IMR-90 (cell line): ENCODE measurements around the gene CACNA2D3. TPM values are rescaled to one million over a fixed set of nuclear protein-coding genes. Genes with fewer than 3 reads are reported as not detected.

Experiments
- ATAC-seq: fragments of 200-7000 bp; cut with Tn5 transposase; 2 replicates; pipeline ENCODE4 v1.9.1; 2020; ENCODE audit warnings: low read depth, mild to moderate bottlenecking, moderate library complexity
- BruUV-seq: library from RNA; stranded (reverse); fragments of 400-500 nt; replicated peaks from 2 replicates; lab custom pipeline; 2021; lab: Mats Ljungman, UMichigan
- CTCF ChIA-PET: fragments of 300-600 bp; formaldehyde crosslinking; extraction: SDS; loops from one replicate; lab custom pipeline; 2021; ENCODE audit warnings: antibody characterized with exemption; lab: Yijun Ruan, JAX
- POLR2A ChIA-PET: fragments of 300-600 bp; sonication (Branson Sonifier 250); formaldehyde crosslinking; loops from one replicate; lab custom pipeline; 2022; ENCODE audit warnings: antibody characterized with exemption; ENCODE audit not compliant: unreplicated experiment; lab: Charles Lee
- DNase-seq: peaks from one replicate; pipeline ENCODE4 v3.0.0; 2013
- H2AFZ ChIP-seq: replicated peaks from 2 replicates; pipeline ENCODE3; 2013; ENCODE audit warnings: low read length, mild to moderate bottlenecking; ENCODE audit not compliant: poor library complexity
- H2AK5ac ChIP-seq: 2 replicates; pipeline ENCODE4 v1.6.1; 2013; ENCODE audit warnings: low read depth, low read length, inconsistent platforms
- H2AK9ac ChIP-seq: replicated peaks from 2 replicates; pipeline ENCODE3; 2013; ENCODE audit warnings: mild to moderate bottlenecking, low read depth, low read length, moderate library complexity; ENCODE audit not compliant: poor library complexity
- H2BK120ac ChIP-seq: 2 replicates; pipeline ENCODE4 v1.6.1; 2013; ENCODE audit warnings: low read depth, low read length, inconsistent platforms
- H2BK15ac ChIP-seq: 3 replicates; pipeline ENCODE4 v1.6.1; 2013; ENCODE audit warnings: low read depth, low read length, inconsistent platforms
- H2BK20ac ChIP-seq: 2 replicates; pipeline ENCODE4 v1.6.1; 2013; ENCODE audit warnings: low read depth, mild to moderate bottlenecking, inconsistent platforms, low read length, moderate library complexity
- H2BK5ac ChIP-seq: 2 replicates; pipeline ENCODE4 v1.6.1; 2013; ENCODE audit warnings: mild to moderate bottlenecking, low read depth, low read length, inconsistent platforms; ENCODE audit not compliant: poor library complexity, severe bottlenecking
- H3K14ac ChIP-seq: replicated peaks from 2 replicates; pipeline ENCODE4 v1.6.1; 2013; ENCODE audit warnings: low read depth, low read length, inconsistent platforms
- H3K18ac ChIP-seq: 2 replicates; pipeline ENCODE4 v1.6.1; 2013; ENCODE audit warnings: low read depth, low read length, control low read depth
- H3K23ac ChIP-seq: 2 replicates; pipeline ENCODE4 v1.6.1; 2013; ENCODE audit warnings: low read depth, low read length, inconsistent platforms
- H3K27ac ChIP-seq: 2 replicates; pipeline ENCODE4 v1.5.1; 2013; ENCODE audit warnings: mild to moderate bottlenecking, control low read depth, low read length; ENCODE audit not compliant: insufficient read depth
- H3K27me3 ChIP-seq: 2 replicates; pipeline ENCODE4 v1.6.1; 2013; ENCODE audit warnings: low read length; ENCODE audit not compliant: control insufficient read depth, insufficient read depth
- H3K36me3 ChIP-seq: 2 replicates; pipeline ENCODE4 v1.6.1; 2013; ENCODE audit warnings: low read length, mixed read lengths; ENCODE audit not compliant: control insufficient read depth, insufficient read depth
- H3K4ac ChIP-seq: 2 replicates; pipeline ENCODE4 v1.6.1; 2013; ENCODE audit warnings: low read depth, low read length, inconsistent platforms
- H3K4me1 ChIP-seq: 2 replicates; pipeline ENCODE4 v1.6.1; 2013; ENCODE audit warnings: low read length, mixed read lengths; ENCODE audit not compliant: control insufficient read depth, insufficient read depth
- H3K4me2 ChIP-seq: 2 replicates; pipeline ENCODE4 v1.6.1; 2013; ENCODE audit warnings: low read depth, mild to moderate bottlenecking, control low read depth, low read length, moderate library complexity
- H3K4me3 ChIP-seq: 2 replicates; pipeline ENCODE4 v1.5.1; 2013; ENCODE audit warnings: low read depth, mild to moderate bottlenecking, control low read depth, low read length, moderate library complexity; ENCODE audit not compliant: insufficient read depth
- H3K56ac ChIP-seq: 2 replicates; pipeline ENCODE4 v1.6.1; 2013; ENCODE audit warnings: low read length, inconsistent platforms; ENCODE audit not compliant: insufficient read depth; ENCODE audit errors: extremely low read depth
- H3K79me1 ChIP-seq, 2 experiments: 2 replicates each; pipeline ENCODE4 v1.6.1; 2013; ENCODE audit warnings: low read length in 2 of 2, inconsistent platforms in 1 of 2, low read depth in 1 of 2
- H3K9ac ChIP-seq: 2 replicates; pipeline ENCODE4 v1.6.1; 2013; ENCODE audit warnings: low read depth, low read length, control low read depth
- H3K9me1 ChIP-seq: 2 replicates; pipeline ENCODE4 v1.6.1; 2013; ENCODE audit warnings: low read length, inconsistent platforms; ENCODE audit not compliant: insufficient read depth
- H3K9me3 ChIP-seq: 2 replicates; pipeline ENCODE4 v1.6.1; 2013; ENCODE audit warnings: low read length; ENCODE audit not compliant: control insufficient read depth, insufficient read depth
- H4K20me1 ChIP-seq: 2 replicates; pipeline ENCODE4 v1.6.1; 2013; ENCODE audit warnings: low read length, inconsistent platforms; ENCODE audit not compliant: insufficient read depth
- H4K5ac ChIP-seq: 2 replicates; pipeline ENCODE4 v1.6.1; 2013; ENCODE audit warnings: mild to moderate bottlenecking, low read depth, low read length, control low read depth
- H4K8ac ChIP-seq, 2 experiments: 2 replicates each; pipeline ENCODE4 v1.6.1; 2013; ENCODE audit warnings: low read depth in 2 of 2, low read length in 2 of 2, control low read depth in 1 of 2, inconsistent platforms in 1 of 2
- H4K91ac ChIP-seq: 2 replicates; pipeline ENCODE4 v1.6.1; 2013; ENCODE audit warnings: low read depth, low read length, inconsistent platforms; ENCODE audit not compliant: insufficient read depth
- BHLHE40 ChIP-seq: fragments of 150-350 bp; IDR thresholded peaks from 2 replicates; pipeline ENCODE4 v1.6.1; 2016; ENCODE audit warnings: mild to moderate bottlenecking, low read depth, low read length
- CEBPB ChIP-seq: IDR thresholded peaks from 2 replicates; pipeline ENCODE4 v1.6.1; 2012; ENCODE audit warnings: low read depth, low read length, improper control_type of control experiment
- CHD1 ChIP-seq: IDR thresholded peaks from 2 replicates; pipeline ENCODE4 v1.6.1; 2012; ENCODE audit warnings: low read depth, low read length, improper control_type of control experiment
- FOS ChIP-seq: fragments of 150-350 bp; IDR thresholded peaks from 2 replicates; pipeline ENCODE4 v1.6.1; 2016; ENCODE audit warnings: low read depth, low read length
- MAZ ChIP-seq: IDR thresholded peaks from 2 replicates; pipeline ENCODE4 v1.6.1; 2012; ENCODE audit warnings: low read depth, mild to moderate bottlenecking, low read length, improper control_type of control experiment, moderate library complexity, borderline replicate concordance
- MXI1 ChIP-seq: IDR thresholded peaks from 2 replicates; pipeline ENCODE4 v1.6.1; 2012; ENCODE audit warnings: low read depth, mild to moderate bottlenecking, low read length, moderate library complexity, borderline replicate concordance
- NFE2L2 ChIP-seq: fragments of 150-350 bp; IDR thresholded peaks from 2 replicates; pipeline ENCODE4 v1.6.1; 2016; ENCODE audit warnings: low read depth, mild to moderate bottlenecking, low read length
- POLR2A ChIP-seq: IDR thresholded peaks from 2 replicates; pipeline ENCODE4 v1.6.1; 2012; ENCODE audit warnings: mild to moderate bottlenecking, low read depth, low read length
- RAD21 ChIP-seq: IDR thresholded peaks from 2 replicates; pipeline ENCODE4 v1.6.1; 2012; ENCODE audit warnings: low read length, improper control_type of control experiment
- RFX5 ChIP-seq: IDR thresholded peaks from 2 replicates; pipeline ENCODE4 v1.8.0; 2012; ENCODE audit warnings: low read depth, mild to moderate bottlenecking, low read length, moderate library complexity
- WGBS, 2 experiments: methylation state at CpG; one replicate each; pipeline versions ENCODE4 v1.1.5 to v1.1.7; 2013; ENCODE audit warnings: missing lambda C conversion rate in 2 of 2; ENCODE audit not compliant: insufficient read length in 1 of 2; ENCODE audit errors: extremely low coverage in 2 of 2; 5-methylcytosine and 5-hydroxymethylcytosine counted together
- dilution Hi-C: fragments of 300-500 bp; cut with HindIII; formaldehyde crosslinking; loops from one replicate; pipeline ENCODE4 v1.14.3; 2018; ENCODE audit warnings: low sequenced_read_pairs; ENCODE audit not compliant: unreplicated experiment
- in situ Hi-C: fragments of 300-500 bp; cut with MboI; formaldehyde crosslinking; loops from 3 replicates; pipeline ENCODE4 v1.14.3; 2019; ENCODE audit warnings: low sequenced_read_pairs, inconsistent platforms, mixed read lengths
- intact Hi-C: fragments of 100-400 bp; cut with micrococcal nuclease; formaldehyde crosslinking; loops from 2 replicates; pipeline ENCODE4 v1.10.0; 2022
- polyA plus RNA-seq, 3 experiments: library from polyadenylated mRNA; depleted of rRNA; stranded (reverse); fragments of >200 nt; gene quantifications; 2 replicates each; pipeline ENCODE4 v1.2.3, GENCODE V29; 2012; ENCODE audit warnings: low replicate concordance in 1 of 3
- total RNA-seq: library from RNA; depleted of rRNA; stranded (reverse); fragments of >200 nt; gene quantifications from 2 replicates; pipeline ENCODE4 v1.2.3, GENCODE V29; 2012
- TF ChIP-seq, protein P1 (sequence below): fragments of 150-350 bp; IDR thresholded peaks from 2 replicates; pipeline ENCODE4 v1.6.1; 2017; ENCODE audit warnings: mild to moderate bottlenecking, antibody characterized with exemption, low read length, low read depth
- TF ChIP-seq, protein P2 (sequence below): fragments of 150-350 bp; IDR thresholded peaks from 2 replicates; pipeline ENCODE4 v1.6.1; 2016; ENCODE audit warnings: low read depth, mild to moderate bottlenecking, low read length, moderate library complexity, borderline replicate concordance

CACNA2D3 gene
- total and polyA plus RNA-seq, 2 of the 4 experiments (the other 2 are of a cell fraction) = 0.36 to 0.41 TPM

GRCh38 chr3:54986294-54986693, 863.9 kb downstream of the CACNA2D3 start:
- no peak overlapping the region for H3K9ac ChIP-seq
- DNase-seq (no peak), ATAC-seq (no peak)
- no peak overlapping the region for H3K4ac ChIP-seq
- H4K91ac ChIP-seq = no peak overlapping the region
- no peak overlapping the region for H4K8ac ChIP-seq
- no peak overlapping the region for H3K23ac ChIP-seq
- H3K14ac ChIP-seq = no peak overlapping the region
- no peak overlapping the region for H2BK20ac ChIP-seq
- H2AK9ac ChIP-seq = no peak overlapping the region
- no peak overlapping the region for H3K4me3 ChIP-seq
- no CpG with 5 or more reads among the region's 4 CpGs for whole genome bisulfite sequencing, 2 experiments
- peaks cover 3% of the 10 kb centered on the region; the same call in 1 of the 2 replicates for H3K9me1 ChIP-seq
- H2AFZ ChIP-seq = no peak overlapping the region
- in situ Hi-C loops = no loop called here
- no peak overlapping the region for H3K56ac ChIP-seq
- H3K4me2 ChIP-seq = no peak overlapping the region
- H2BK5ac ChIP-seq = no peak overlapping the region
- dilution Hi-C loops = no loop called here
- no peak overlapping the region for H3K27ac ChIP-seq
- intact Hi-C loops = no loop called here
- H2BK120ac ChIP-seq = no peak overlapping the region
- no peak overlapping the region for H3K18ac ChIP-seq
- H3K9me3 ChIP-seq = no peaks in the 10 kb centered on the region
- no TSS peak for BruUV-seq
- peaks cover 12% of the 10 kb centered on the region for H3K4me1 ChIP-seq
- H3K27me3 ChIP-seq = no peaks in the 10 kb centered on the region
- TF ChIP-seq RFX5 (no peak), CHD1 (no peak), FOS (no peak), BHLHE40 (no peak), POLR2A (no peak), CEBPB (no peak), MXI1 (no peak), RAD21 (no peak), NFE2L2 (no peak), MAZ (no peak)
- TF ChIP-seq, protein P1, sequence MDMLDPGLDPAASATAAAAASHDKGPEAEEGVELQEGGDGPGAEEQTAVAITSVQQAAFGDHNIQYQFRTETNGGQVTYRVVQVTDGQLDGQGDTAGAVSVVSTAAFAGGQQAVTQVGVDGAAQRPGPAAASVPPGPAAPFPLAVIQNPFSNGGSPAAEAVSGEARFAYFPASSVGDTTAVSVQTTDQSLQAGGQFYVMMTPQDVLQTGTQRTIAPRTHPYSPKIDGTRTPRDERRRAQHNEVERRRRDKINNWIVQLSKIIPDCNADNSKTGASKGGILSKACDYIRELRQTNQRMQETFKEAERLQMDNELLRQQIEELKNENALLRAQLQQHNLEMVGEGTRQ = no peak
- TF ChIP-seq, protein P2, sequence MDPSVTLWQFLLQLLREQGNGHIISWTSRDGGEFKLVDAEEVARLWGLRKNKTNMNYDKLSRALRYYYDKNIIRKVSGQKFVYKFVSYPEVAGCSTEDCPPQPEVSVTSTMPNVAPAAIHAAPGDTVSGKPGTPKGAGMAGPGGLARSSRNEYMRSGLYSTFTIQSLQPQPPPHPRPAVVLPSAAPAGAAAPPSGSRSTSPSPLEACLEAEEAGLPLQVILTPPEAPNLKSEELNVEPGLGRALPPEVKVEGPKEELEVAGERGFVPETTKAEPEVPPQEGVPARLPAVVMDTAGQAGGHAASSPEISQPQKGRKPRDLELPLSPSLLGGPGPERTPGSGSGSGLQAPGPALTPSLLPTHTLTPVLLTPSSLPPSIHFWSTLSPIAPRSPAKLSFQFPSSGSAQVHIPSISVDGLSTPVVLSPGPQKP = no peak
- no peaks in the 10 kb centered on the region for H3K36me3 ChIP-seq
- no peaks in the 10 kb centered on the region for H3K79me1 ChIP-seq
- ChIA-PET CTCF (no interaction called here), POLR2A (no interaction called here)
- H2AK5ac ChIP-seq = no peak overlapping the region
- no peaks in the 10 kb centered on the region for H4K20me1 ChIP-seq
- no peak overlapping the region for H4K5ac ChIP-seq
- H2BK15ac ChIP-seq = no peak overlapping the region
